K562 (cell line): ENCODE data around the gene PTBP2. TPM values are rescaled to one million over a fixed set of nuclear protein-coding genes. Genes with fewer than 3 reads are reported as not detected.

Experiments
- ARID2 ChIP-seq: fragments of 450-650 bp; IDR thresholded peaks from 2 replicates; pipeline ENCODE4 v1.6.1; 2017; ENCODE audit warnings: antibody characterized with exemption, mild to moderate bottlenecking
- CREB5 ChIP-seq: fragments of 250-450 bp; sonication (Bioruptor Pico); IDR thresholded peaks from 2 replicates; pipeline ENCODE4 v1.5.0; 2020; ENCODE audit warnings: mild to moderate bottlenecking
- IRF1 ChIP-seq: sonication (generic); formaldehyde crosslinking; IDR thresholded peaks from 2 replicates; pipeline ENCODE4 v1.8.0; 2022; ENCODE audit warnings: missing genetic modification reagents, mild to moderate bottlenecking, borderline replicate concordance
- ZFP36 ChIP-seq: fragments of 150-350 bp; IDR thresholded peaks from 2 replicates; pipeline ENCODE4 v1.6.1; 2018; ENCODE audit warnings: low read length, low read depth; ENCODE audit not compliant: partially characterized antibody
- polyA plus RNA-seq, 8 experiments: library from polyadenylated mRNA; depleted of rRNA in 4 of 8; stranded (reverse) in 5 of 8; unstranded in 3 of 8; fragments of >200 nt; fragmentation: Nextera tagmentation in 2 of 8; fragmentation: Illumina TruSeq in 1 of 8; extraction: Ambion mirVana in 2 of 8; extraction: Trizol in 1 of 8; gene quantifications; 2 replicates each; pipeline versions ENCODE4 v1.2.1 to v1.2.3, GENCODE V29; 2011 to 2014; ENCODE audit warnings: inconsistent platforms in 1 of 8, missing spikeins in 1 of 8
- total RNA-seq, 7 experiments: library from RNA; depleted of rRNA in 6 of 7; stranded (reverse); fragments of >200 nt in 6 of 7; fragmentation: Illumina TruSeq in 2 of 7; extraction: Trizol in 2 of 7; gene quantifications; 2 replicates each; pipeline versions ENCODE4 v1.2.1 to v1.2.3, GENCODE V29; 2011 to 2021; ENCODE audit warnings: low replicate concordance in 1 of 7
- TF ChIP-seq, protein P1 (sequence below): fragments of 450-650 bp; IDR thresholded peaks from 2 replicates; pipeline ENCODE4 v1.6.1; 2016; ENCODE audit warnings: low read depth
- TF ChIP-seq, protein P2 (sequence below): fragments of 450-650 bp; formaldehyde crosslinking; IDR thresholded peaks from 2 replicates; pipeline ENCODE4 v1.4.0; 2020; ENCODE audit warnings: mild to moderate bottlenecking

Gene PTBP2
- total and polyA plus RNA-seq, 9 of the 15 experiments (the other 6 are each of a cell fraction or from before 2014, with no cell fraction given) = 9.8 to 30.6 (median 19.0) TPM

- TF ChIP-seq IRF1 (CRISPR knock-in tag) = no peak
- TF ChIP-seq, protein P1, sequence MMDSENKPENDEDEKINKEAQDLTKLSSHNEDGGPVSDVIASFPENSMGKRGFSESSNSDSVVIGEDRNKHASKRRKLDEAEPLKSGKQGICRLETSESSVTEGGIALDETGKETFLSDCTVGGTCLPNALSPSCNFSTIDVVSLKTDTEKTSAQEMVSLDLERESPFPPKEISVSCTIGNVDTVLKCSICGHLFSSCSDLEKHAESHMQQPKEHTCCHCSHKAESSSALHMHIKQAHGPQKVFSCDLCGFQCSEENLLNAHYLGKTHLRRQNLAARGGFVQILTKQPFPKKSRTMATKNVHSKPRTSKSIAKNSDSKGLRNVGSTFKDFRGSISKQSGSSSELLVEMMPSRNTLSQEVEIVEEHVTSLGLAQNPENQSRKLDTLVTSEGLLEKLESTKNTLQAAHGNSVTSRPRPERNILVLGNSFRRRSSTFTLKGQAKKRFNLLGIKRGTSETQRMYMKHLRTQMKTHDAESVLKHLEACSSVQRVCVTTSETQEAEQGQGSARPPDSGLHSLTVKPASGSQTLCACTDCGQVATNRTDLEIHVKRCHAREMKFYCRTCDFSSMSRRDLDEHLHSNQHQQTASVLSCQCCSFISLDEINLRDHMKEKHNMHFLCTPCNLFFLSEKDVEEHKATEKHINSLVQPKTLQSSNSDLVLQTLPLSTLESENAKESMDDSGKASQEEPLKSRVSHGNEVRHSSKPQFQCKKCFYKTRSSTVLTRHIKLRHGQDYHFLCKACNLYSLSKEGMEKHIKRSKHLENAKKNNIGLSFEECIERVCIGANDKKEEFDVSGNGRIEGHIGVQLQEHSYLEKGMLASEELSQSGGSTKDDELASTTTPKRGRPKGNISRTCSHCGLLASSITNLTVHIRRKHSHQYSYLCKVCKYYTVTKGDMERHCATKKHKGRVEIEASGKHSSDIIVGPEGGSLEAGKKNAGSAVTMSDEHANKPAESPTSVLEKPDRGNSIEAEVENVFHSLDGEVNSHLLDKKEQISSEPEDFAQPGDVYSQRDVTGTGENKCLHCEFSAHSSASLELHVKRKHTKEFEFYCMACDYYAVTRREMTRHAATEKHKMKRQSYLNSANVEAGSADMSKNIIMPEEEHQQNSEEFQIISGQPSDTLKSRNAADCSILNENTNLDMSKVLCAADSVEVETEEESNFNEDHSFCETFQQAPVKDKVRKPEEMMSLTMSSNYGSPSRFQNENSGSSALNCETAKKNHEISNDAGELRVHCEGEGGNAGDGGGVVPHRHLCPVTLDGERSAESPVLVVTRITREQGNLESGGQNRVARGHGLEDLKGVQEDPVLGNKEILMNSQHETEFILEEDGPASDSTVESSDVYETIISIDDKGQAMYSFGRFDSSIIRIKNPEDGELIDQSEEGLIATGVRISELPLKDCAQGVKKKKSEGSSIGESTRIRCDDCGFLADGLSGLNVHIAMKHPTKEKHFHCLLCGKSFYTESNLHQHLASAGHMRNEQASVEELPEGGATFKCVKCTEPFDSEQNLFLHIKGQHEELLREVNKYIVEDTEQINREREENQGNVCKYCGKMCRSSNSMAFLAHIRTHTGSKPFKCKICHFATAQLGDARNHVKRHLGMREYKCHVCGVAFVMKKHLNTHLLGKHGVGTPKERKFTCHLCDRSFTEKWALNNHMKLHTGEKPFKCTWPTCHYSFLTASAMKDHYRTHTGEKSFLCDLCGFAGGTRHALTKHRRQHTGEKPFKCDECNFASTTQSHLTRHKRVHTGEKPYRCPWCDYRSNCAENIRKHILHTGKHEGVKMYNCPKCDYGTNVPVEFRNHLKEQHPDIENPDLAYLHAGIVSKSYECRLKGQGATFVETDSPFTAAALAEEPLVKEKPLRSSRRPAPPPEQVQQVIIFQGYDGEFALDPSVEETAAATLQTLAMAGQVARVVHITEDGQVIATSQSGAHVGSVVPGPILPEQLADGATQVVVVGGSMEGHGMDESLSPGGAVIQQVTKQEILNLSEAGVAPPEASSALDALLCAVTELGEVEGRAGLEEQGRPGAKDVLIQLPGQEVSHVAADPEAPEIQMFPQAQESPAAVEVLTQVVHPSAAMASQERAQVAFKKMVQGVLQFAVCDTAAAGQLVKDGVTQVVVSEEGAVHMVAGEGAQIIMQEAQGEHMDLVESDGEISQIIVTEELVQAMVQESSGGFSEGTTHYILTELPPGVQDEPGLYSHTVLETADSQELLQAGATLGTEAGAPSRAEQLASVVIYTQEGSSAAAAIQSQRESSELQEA = no peak
- no peak for TF ChIP-seq ZFP36
- no peak for TF ChIP-seq CREB5 (CRISPR knock-in tag)
- TF ChIP-seq ARID2 = no peak
- TF ChIP-seq, protein P2, sequence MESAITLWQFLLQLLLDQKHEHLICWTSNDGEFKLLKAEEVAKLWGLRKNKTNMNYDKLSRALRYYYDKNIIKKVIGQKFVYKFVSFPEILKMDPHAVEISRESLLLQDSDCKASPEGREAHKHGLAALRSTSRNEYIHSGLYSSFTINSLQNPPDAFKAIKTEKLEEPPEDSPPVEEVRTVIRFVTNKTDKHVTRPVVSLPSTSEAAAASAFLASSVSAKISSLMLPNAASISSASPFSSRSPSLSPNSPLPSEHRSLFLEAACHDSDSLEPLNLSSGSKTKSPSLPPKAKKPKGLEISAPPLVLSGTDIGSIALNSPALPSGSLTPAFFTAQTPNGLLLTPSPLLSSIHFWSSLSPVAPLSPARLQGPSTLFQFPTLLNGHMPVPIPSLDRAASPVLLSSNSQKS (CRISPR knock-in tag) = no peak
Observed at GRCh38 chr1:96782206-96782605, 60.6 kb downstream of the PTBP2 start (continued).
